HG02981 (cell line): ENCODE results near the gene NDRG3.
A peak's percentile ranks its signal among the peaks of the same experiment; 100 is the strongest.
"Not testable (repeated sequence)": the region's sequence is repeated elsewhere in the genome, so short reads cannot be mapped to it uniquely, and the experiment has no call there.

Source experiments
- ATAC-seq: cut with Tn5 transposase; IDR thresholded peaks from one replicate; pipeline ENCODE4 v1.9.1; 2021; ENCODE audit warnings: mild to moderate bottlenecking, moderate library complexity; ENCODE audit not compliant: unreplicated experiment

NDRG3 gene

DNA sequence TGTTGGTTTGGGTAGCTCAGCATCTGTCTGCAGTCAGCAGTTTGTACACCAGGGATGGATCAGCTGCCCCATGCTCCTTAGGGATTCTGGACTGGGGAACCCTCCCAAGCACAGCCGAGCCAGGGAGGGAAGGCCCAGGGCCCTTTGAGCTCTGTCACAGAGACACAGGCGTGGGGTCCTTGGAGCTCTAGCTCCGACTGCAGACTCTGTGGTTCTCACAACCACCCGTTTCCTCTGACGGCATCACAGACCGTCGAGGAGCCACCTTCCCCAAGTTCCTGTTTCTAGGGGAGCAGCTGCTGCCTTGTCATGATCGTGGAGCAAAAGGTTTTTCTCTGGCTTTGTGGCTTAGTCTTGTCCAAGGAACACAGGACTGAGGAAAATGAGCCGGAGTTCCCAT is 99.9 kb downstream of the NDRG3 start, which contains the start of gene SLA2:
SLA2 (minus strand) TSS at position 199 of the 400 bp plus-strand sequence. CDS start 4,861 bp downstream, outside the sequence.
- no peak for ATAC-seq

DNA sequence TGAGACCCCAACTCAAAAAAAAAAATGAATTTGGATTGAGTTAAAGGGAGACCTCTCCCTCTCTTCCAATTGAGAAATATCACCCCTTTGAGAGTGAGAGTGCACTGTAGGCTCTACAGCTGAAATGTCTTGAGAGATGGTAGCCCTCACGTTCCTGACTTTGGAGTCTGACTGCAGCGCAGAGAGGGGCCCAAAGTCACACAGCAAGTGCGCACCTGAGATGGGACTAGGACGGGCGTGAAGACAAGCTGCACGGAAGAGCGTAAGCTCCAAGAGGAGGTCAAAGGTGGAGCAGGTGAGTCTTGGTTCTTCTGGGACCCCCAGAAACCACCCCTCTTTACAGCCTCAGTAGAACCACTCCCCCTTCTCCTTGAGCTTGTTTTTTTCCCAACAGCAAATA is 100.5 kb downstream of the NDRG3 start:
- no peak for ATAC-seq

DNA sequence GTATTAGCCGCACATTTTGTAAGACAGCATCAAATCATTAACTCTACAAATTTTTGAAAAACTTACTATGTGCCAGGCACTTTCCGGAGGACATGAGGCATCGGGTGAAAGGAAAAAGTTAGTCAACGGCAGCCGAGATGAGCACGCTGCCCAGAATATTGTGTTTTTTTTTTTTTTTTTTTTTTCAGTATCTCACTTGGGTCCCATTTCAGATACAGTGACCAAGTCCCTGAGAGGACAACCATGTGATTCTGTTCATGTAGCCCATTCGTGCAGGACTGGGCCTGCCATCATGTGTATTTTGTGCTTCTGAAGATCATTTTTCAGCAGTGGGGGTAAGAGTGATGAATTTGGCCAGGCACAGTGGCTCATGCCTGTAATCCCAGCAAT is 101.2 kb downstream of the NDRG3 start:
- ATAC-seq, result no peak

DNA sequence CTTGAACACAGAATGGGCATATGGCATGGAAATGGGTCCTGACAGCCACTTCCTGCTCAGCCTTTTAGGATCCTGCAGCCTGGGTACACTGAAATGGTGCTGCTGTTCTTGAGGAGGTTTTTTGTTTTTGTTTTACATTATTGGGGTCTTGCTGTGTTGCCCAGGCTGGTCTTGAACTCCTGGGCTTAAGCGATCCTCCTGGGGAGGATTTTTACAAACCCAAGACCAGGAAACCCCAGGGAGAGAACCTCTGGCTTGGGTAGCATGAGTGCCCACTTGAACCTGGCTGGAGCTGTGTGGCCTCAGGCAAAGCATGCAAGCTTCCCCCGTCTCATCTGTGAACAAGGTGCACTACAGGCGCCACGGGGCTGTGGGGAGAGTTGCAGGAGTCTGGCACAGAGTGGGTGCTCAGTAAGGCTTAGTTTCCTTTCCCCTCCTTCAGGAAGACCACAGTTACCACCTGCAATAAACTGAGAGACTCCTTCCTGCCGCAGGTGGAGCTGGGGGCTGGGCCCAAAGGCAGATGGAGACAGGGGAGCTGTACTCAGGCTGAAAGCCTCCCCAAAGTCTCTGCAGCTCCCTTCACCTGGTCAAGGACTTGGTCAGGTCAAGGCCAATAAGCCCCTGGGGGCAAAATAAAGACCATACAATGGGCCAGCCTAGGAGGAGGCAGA is 101.7 kb downstream of the NDRG3 start:
- no peak for ATAC-seq

DNA sequence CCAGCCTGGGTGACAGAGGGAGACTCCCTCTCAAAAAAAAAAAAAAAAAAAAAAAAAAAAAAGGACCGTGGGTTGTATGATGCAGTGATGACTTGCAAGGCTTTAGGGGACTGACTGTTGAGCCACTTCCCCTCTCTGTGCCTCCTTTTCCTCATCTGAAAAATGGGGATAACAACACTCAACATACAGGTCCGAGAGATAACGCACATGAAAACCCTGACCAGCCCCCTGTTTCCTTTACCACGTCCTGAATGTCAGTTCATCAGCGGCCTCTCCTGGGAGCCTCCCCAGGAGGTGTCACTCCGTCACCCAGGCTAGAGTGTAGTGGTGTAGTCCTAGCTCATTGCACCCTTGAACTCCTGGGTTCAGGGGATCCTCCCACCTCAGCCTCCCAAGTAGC is 103.8 kb downstream of the NDRG3 start:
- ATAC-seq, result no peak

DNA sequence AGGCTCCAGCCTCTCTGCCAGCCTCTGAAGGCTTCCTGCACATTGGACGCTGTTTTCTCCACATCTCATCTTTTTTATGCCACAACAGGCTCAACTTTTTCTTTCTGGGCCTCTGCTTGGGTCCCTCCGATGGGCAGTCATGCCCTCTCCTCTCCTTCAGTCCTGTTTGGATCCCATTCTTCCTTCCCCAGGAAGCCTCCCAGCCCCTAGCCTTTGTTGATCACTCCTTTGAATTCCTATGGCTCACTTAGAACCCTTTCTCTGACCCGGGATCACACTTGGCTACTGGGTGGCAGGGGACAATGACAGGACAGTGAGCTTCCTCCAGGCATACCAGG is 104.4 kb downstream of the NDRG3 start:
- no peak for ATAC-seq

DNA sequence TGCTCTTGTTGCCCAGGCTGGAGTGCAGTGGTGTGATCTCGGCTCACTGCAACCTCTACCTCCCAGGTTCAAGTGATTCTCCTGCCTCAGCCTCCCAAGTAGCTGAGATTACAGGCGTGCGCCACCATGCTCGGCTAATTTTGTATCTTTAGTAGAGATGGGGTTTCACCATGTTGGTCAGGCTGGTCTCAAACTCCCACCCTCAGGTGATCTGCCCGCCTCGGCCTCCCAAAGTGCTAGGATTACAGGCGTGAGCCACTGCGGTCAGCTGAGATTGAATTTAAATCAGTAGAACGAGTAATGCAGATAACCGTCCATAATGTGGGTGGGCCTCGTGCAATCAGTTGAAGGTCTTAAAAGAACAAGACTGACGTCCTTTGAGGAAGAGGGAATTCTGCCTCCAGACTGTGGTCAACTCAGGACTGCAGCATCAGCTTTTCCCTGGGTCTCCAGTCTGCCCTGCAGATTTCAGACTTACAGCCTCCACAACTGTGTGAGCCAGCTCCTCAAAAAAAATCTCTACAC is 107.0 kb downstream of the NDRG3 start:
- not testable (repeated sequence) for ATAC-seq

DNA sequence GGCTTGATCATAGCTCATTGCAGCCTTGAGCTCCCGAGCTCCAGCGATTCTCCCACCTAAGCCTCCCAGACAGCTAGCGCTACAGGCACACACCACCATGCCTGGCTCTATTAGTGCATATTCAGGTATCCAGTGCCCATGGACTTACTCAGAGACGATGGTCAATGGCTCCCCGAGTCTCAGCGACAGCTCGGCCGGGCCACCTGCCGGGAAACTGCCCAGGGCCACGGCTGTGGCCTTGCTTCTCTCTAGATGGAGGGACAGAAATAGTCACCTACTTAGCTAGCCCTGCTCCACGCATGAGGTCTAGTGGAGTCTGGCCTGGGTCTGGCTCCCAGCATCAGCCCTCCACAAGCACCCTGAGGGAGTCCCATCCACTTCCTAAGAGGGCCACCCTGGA is 111.5 kb downstream of the NDRG3 start:
- ATAC-seq, result no peak

DNA sequence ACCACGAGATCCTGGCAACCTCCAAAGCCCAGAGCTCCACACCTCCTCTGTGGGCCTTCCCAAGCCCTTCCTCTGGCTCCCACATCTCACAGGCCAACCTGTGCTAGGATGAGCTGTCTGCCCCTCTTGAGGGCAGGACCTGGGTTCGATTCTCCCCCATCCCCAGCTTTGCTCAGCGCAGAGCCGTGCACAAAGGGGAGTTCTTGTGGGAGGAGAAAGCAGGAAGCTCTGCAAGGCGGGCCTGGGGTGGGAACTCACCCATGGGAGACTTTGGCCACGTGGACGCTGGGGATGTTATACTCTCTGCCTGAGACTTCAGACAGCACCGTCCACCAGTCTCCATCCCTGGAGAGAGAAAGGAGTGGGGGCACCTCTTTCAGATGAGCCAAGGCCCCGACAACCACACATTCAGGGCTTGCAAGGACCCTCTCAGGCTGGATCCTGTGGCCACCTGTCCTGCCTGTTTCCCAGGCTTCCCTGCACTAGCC is 112.6 kb downstream of the NDRG3 start:
- ATAC-seq, result no peak

DNA sequence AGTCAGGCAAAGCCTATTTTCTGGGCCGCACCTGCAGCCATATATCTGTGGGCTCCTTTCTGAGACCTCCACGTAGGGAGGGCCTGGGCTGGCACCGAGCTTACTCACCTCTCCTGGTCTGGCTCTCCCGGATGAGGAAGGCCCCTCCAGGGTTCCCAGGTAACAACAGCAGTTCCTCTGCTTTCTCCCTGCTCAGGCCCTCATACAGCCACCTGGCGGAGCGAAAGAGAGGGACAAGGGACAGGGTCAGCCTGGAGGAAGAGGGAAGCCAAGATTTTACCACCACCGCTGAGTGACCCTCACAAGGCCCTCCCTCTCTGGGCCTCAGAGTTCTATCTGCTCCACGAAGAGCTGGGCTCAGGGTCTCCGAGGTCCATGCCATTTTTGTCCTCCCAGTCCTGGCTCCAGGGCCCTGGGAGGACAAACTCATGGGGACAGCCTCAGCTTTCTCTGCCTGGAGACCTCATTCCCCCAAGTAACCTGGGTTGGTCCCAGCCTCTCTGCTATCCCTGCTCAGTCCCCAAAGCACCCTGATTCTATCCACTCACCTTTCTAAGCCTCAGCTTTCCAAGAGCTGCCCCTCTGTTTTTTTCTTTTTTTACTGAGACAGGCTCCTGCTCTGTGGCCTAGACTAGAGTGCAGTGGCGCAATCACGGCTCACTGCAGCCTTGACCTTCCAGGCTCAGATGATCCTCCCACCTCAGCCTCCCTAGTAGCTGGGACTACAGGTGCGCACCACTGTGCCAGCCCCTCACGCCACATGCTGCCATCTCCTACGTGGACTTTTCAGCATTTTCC is 113.2 kb downstream of the NDRG3 start:
- ATAC-seq, result no peak

DNA sequence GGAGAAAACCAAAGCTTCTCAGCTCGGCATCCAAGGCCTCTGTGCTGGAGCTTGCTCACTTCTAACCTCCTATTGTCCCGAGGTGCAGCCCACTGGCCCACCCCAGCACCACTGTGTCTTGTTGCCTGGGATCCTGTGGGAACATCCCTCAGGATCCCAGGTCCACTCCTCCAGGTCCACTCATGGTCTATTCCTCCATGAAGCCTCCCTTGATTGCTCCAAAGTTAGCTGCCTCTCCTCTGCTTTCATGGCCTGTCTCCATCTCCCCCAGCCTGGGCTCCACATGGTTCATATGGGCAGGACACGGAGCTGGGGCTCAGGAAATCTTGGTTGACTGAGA is 113.8 kb downstream of the NDRG3 start:
- ATAC-seq, result no peak

DNA sequence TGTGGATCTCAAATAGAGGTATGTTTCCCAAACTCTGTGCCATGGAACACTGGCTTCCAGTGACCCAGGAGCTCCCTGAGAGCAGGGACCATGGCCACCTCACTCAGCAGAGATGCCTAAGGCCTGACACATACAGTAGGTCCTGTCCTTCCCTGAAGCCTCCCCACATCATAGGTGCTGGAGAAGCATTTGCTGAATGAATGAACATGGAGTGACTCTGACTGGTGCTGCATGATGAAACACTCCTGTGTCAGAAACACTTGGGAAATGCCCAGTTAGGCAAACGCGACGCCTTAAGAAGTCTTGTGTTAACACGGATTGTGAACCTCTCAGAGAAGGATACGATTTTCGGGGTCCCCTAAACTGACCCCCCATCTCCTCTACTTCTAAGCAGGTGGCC is 114.2 kb downstream of the NDRG3 start:
- ATAC-seq, result no peak

DNA sequence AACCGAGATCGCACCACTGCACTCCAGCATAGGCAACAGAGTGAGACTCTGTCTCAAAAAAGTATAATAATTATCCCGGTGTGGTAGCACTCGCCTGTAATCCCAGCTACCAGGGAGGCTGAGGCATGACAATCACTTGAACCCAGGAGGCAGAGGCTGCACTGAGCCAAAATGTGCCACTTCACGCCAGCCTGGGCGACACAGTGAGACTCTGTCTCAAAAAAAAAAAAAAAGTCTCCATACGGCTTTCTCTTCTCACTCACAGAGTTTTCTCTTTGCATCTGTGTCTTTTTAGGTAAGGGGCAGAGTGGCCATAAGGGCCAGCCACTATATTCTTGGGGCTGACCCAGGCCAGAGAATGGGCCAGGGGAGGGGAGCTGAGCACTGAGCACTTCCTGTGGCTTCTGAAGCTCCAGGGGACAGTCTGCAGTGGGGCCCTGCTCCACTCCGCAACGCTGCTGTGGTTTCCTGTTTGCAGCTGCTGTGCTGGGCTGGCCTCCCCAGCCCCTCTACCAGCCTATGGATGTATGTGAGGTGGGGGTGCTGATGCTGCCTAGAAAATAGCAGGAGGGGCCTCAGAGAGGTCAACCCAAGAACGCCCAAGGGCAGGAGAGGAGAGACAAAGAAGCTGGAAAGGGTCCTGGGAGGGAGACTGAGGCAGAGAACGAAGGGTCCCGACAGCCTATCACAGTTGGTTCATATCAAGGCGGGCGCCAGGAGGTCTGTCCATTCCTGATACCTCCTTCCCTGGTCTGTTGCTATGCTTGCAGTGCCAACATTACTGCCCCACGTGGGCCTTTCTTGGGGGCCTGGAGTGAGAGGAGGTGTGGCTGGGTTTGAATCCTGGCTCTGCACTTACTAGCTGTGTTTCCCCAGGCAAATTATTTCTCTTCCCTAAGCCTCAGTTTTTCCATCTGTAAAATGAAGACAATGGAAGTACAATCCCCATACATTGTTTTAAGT is 115.9 kb downstream of the NDRG3 start:
- ATAC-seq, result peak; percentile 66

DNA sequence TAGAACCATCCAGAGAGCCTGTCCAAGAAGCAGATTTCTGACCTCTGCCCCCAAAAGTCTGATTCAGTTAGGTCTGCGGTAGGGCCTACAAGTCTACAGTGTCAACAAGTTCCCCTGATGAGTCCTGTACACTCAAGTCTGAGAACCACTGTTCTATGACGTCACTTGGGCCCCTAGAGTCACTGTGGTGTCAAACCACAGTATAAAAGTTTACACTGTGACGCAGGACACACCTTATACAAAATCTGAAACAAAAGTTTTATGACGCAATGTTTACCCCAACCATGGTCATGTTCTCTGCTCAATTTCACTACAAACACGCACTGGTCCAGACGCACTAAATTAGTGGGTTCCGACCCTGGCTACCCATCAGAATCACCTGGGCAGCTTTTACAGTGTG is 117.8 kb downstream of the NDRG3 start:
- ATAC-seq, result no peak

DNA sequence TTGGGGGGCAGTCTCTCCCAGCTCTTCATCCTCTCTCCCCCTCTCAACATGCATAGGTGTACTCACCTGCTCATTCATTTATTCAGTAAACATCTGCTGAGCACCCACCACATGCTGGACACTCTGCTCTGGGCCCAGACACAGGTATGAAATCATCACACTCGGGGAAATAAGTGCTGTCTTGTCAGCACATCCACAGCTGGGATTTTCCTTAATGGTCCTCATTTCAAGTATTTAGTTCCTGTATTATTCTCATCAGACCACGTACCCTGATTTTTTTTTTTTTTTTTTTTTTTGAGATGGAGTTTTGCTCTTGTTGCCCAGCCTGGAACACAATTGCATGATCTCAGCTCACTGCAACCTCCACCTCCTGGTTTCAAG is 121.0 kb downstream of the NDRG3 start:
- no peak for ATAC-seq

DNA sequence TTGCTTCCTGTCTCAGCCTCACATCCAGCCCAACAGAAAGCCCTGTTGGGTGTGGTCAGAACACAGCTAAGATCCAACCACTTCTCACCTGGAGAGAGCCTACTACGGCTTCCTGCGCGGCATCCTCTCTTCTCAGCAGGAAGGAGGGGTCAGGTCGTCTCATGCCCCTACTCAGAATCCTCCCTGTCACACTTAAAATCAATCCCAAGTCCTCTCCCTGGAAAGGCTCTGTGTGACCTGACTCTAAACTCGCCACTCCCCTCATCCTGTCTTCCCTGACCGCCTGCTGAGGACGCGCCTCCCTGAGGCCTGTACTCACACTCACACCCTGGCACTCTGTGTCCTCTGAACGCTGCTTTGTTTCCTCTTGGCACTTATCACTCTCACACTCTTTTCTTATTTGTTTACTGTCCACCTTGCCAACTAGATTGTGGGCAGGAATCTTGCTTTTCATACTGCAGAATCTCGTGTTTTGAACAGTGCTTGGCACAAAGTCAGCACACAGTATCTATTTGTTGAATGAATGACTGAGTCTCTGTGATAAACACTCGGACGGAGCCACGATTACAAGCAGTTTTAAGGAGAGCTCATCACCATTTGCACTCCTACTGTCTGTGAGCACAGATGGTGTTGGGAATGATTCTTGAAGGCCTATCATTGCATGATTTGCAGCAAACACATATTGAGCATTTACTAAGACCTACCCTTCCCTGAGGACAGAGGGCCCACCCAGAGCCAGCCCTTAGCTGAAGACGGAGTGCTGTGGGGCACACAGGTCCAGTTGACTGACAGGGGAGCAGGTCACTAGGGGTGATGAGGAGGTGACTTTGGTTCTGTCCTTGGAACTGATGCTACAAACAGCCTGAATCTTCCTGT is 121.6 kb downstream of the NDRG3 start:
- no peak for ATAC-seq

DNA sequence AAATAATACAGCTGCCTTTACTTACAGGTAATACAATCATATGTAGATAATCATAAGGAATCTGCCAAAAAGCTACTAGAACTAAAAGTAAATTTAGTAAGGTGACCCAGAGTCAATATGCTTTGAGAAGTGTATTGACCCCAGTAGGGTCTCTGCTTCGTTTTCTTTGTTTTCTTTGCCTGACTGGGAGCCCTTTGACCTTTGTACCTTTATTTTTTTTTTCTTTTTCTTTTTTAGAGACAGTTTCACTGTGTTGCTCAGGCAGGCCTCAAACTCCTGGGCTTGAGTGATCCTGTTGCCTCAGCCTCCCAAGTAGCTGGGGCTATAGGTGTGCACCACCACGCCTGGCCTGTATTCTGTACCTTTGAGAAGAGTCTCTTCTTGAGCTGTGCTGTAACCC is 122.4 kb downstream of the NDRG3 start:
- no peak for ATAC-seq

DNA sequence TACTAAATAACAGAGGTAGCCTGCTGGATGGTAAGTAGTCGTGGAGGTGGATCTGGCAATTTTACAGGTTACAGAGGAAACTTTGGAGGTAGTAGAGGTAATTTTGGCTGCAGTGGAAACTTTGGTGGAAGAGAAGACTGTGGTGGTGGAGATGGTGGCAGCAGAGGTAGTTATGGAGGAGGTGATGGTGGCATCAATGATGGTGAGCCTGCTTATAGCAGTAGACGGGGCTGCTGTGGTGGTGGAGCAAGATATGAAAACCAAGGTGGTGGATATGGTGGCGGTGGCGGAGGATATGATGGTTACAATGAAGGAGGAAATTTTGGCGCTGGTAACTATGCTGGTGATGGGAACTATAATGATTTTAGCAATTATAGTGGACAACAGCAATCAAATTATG is 125.0 kb downstream of the NDRG3 start:
- ATAC-seq, result no peak

DNA sequence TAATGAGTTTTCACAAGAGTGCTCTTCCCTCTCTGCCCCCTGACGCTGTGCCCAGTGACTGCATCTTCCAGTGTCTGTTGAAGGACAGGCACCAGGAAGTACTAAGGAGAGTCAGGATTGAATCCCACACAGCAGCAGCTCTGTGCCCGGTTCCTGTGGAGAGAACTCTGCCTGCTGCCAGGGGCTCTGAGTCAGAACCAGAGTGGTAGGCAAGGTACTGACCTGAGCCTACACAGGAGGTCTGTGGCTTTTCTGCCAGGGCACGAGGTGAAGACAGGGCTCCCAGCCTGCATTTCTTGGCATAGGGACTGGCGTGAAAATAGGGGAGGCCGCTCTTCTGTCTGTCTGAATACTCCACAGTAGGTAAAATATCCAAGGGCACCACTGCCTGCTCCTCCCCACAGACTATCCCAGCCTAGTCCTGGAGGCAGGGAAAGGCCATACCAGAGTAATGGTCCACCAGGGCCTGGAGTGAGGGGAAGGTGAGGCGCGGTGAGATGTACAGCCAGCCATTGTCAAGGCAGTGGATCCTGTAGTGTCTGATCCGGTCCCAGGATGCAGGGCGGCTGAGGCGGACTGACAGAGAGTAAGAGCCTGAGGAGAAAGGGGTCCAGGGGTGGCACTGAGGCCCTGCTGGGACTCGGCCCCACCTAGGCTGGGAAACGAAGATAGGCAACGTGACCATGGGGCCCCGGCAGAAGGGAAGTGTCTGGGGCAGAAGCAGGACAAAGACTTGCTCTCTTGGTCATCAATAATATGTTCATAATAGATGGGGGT is 130.9 kb downstream of the NDRG3 start:
- ATAC-seq, result no peak
